ENCODE data around the gene APBA3.
"Not testable (repeated sequence)": the region's sequence is repeated elsewhere in the genome, so short reads cannot be mapped to it uniquely, and the experiment has no call there.

Gene APBA3

DNA sequence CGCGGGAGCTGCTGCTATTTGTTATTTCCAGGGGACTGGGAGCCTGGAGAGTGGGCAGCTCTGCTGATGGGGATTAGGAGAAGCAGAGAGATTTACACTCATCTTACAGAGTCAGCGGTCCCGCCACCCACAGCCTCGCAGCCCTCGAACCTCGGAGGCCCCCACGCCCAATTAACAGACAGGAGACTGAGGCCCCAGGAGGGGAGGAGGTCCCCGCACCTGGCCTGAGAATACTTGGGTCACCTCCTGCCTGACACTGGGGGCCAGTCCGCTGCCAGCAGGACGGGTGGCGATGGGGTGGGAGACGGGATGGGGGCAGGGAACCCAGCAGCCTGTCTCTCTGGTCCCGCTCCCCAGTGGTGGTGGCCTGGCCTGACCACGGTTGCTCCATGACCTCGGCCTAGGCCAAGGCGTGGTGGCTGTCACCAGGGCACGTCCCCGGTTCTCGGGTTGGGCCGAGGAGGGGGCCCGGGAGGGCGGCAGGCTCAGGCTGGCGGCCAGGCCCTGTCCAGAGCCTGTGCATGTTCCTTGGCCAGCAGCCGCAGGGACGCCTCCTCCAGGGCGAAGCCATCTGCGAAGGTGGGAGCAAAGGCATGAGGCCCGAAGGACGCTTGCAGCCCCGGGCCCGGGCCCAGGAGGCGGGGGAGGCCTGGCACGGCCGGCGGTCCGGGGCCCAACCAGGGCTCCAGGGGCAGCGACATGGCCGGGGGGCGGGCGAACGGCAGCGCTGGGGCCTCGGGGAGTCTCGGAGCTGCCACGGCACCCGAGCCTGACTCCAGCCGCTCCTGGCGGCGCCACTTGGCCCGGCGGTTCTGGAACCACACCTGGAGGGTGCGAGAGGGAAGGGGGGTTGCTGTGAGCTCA lies 8.9 kb upstream of the APBA3 start:
- DNase-seq (ENCODE audit: low read depth), result no peak

- no peak for DNase-seq (ENCODE audit: low read depth)
Measured at GRCh38 chr19:3769494-3769893, 8.0 kb upstream of the APBA3 start.

- no peak for DNase-seq (ENCODE audit: low read depth)
Measured at GRCh38 chr19:3768748-3769099, 7.2 kb upstream of the APBA3 start.

DNA sequence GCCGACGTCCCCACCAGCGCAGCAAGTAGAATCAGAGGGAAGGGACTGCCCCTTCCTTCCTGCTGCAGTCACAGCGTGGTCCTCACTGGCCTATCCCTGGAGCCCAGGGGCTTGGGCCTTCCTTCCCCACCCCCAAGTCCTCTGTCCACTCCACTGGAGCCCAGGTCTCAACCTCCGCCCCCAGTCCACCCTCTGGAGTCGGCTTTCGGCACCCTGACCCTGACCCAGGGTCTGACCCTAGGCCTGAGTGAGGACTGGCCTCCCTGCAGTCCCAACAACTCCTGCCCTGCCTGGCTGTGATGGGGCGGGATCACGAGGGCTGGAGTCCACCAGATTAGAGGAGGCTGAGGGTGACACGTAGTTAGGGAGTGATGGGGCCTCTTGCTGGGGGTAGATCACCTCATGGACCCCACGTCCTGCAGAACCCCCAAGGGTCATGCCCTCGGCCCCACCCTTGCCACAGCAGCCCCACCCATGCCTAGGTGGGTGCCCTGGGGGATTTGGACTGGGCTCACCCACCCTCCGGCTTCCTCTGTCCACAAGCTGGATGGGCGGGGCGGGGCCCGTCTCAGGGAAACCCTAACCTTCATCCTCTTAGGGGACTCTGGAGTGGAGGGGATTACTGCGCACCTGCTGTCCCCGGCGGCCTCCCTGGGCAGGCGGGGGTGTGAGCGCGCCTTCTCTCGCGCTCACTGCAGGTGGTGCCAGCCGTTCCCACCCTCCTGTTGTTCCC lies 6.7 kb upstream of the APBA3 start:
- no peak for DNase-seq (ENCODE audit: low read depth)

GRCh38 chr19:3767050-3767449 lies 5.6 kb upstream of the APBA3 start:
- no peak for DNase-seq (ENCODE audit: low read depth)

GRCh38 chr19:3766520-3766919 lies 5.0 kb upstream of the APBA3 start:
- no peak for DNase-seq (ENCODE audit: low read depth)

- not testable (repeated sequence) for DNase-seq (ENCODE audit: low read depth)
Measured at GRCh38 chr19:3765757-3766156, 4.3 kb upstream of the APBA3 start.

DNA sequence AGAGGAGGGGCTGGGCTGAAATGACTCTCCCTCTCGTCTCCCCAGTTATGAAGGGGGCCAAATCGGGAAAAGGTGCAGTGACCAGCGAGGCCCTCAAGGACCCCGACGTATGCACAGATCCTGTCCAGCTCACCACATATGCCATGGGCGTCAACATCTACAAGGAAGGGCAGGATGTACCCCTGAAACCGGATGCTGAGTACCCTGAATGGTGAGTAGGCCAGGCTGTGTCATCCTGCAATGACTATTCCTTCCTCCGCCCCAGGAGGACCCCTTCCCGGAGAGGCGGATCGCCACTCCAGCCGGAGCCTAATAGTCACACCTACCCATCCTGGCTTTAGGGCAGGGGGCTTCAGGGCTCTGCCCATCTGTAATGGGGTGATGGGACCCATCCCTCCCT lies 3.6 kb upstream of the APBA3 start:
- DNase-seq (ENCODE audit: low read depth), result no peak

DNA sequence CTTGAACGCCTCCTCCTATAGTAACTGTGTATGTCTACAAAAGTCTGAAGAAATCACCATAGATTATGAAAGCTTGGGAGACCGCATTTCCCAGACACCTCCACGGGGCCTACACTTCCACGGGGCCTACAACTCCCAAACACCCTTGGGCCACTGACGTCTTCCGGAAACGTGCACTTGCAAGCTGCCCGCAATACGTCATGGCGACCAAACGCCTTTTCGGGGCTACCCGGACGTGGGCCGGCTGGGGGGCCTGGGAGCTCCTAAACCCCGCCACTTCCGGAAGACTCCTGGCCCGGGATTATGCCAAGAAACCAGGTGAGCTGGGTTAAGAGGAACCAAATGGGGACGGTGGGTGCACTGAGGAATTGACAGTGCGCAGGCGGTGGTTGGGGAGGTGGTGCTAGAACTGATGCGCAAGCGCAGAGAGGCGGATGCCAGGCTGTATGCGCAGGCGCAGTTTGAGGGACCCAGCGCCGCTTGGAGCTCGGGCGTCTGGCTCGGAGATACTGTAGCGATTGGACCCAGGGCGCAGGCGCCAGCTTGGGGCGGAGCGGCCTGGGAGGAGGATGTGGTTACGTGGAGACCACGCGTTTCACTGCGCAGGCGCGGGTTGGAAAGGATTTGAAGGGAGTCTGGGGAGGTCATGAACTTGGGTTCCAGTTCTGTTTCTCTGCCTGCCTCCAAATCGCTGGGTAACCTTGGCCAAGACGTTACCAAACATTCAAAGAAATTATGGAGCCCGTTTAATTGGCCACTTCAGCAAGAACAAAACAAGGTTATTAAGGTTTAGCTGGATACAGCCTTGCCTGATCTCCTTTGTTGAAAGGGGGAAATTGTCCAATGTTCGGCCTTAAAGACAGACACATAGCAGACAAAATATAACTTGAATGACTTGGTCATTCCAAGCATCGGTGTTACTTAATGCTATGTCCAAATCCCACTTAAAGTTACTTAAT lies 1.3 kb upstream of the APBA3 start, which contains the start of gene MRPL54:
Gene MRPL54 (plus strand): TSS at position 182 of the 959 bp plus-strand sequence. CDS start 19 bp downstream, at position 201.
- DNase-seq (ENCODE audit: low read depth), result peak; percentile 99

DNA sequence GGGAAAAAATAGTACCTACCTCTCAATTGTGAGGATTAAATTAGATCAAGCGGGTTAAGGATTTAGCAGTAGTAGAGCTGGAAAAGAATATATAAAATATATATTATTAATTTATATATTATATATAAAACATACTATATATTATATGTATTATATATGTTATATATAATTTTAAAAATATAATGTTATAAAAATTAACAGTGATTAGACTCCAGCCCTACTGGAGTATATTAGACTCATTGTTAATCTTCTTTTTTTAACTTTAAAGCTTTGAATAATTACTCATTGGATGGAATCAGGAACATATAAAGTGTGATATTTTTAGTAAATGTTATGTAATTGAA lies 610 bp upstream of the APBA3 start:
- no peak for DNase-seq (ENCODE audit: low read depth)

- DNase-seq (ENCODE audit: low read depth), result no peak
Measured at GRCh38 chr19:3760871-3761361, 576 bp downstream of the APBA3 start.

GRCh38 chr19:3759482-3760254 lies 1.8 kb downstream of the APBA3 start:
- DNase-seq (ENCODE audit: low read depth), result no peak

- DNase-seq (ENCODE audit: low read depth), result not testable (repeated sequence)
Measured at GRCh38 chr19:3758297-3758696, 3.2 kb downstream of the APBA3 start.

DNA sequence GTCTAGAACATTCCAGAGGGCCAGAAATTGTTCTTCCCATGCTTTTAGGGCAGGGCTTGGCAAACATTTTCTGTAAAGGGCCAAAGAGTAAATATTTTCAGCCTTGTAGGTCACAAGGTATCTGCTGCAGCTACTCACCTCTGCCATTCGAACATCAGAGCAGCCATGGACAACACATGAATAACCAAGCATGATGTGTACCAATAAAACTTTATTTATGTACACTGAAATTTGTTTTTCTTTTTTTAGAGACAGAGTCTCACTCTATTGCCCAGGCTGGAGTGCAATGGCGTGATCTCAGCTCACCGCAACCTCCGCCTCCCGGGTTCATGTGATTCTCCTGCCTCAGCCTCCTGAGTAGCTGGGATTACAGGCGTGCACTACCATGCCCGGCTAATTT lies 3.8 kb downstream of the APBA3 start:
- DNase-seq (ENCODE audit: low read depth), result not testable (repeated sequence)

DNA sequence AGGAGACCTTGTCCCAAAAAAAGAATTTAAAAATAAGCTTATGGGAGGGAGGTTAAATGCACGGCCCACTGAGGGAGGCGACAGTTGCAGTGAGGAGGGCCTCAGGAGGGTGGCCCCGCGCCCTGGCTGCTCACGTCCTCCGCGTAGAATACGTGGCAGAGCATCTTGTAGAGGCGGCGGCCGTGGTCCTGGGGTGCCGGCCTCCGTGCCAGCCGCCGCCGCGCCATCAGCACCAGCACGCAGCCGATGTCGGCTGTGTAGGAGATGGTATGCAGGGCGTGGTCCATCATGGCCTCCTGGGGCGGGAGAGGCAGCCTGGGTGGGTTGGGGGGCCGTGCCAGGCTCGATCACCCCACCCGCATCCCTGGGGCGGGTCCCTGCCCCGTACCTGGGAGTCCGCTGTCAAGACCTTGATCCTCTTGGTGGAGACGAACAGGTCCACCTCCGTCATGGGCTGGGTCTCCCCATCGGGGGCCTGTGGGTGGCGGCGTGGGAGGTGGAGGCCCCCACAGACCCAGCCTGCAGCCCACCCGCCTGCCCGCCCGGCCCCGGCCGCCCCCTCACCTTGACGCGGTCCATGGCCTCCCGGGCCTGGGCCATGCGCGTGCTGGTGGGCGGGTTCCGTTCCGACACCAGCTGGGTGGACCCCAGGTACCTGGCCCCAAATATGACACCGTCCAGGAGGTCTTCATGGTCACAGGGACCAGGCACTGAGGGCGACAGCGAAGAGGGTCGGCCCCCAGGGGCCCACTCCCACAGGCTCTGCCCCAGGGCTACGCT lies 7.7 kb downstream of the APBA3 start:
- DNase-seq (ENCODE audit: low read depth), result no peak

DNA sequence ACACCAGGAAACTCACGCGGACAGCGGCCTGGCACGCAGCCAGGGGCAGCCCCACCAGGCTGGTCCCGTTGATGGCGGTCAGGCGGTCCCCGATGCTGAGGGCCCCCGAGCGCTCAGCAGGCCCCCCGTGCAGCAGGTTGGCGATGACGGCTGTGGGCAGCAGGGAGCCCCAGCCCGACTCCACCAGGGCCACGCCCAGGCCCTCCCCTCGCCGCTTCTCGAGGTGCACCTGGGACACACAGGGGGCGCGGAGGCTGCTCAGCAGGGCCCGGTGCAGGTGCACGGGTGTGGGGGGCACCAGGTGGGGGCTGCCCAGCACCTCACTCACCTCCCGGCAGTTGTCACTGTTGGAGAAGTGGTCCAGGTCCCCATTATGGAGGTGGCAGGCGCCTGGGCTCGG lies 9.0 kb downstream of the APBA3 start:
- DNase-seq (ENCODE audit: low read depth), result no peak

- no peak for DNase-seq (ENCODE audit: low read depth)
Measured at GRCh38 chr19:3751236-3751635, 10.3 kb downstream of the APBA3 start.

GRCh38 chr19:3750211-3750610 lies 11.3 kb downstream of the APBA3 start:
- DNase-seq (ENCODE audit: low read depth), result no peak

GRCh38 chr19:3748965-3749364 lies 12.5 kb downstream of the APBA3 start:
- DNase-seq (ENCODE audit: low read depth), result no peak

DNA sequence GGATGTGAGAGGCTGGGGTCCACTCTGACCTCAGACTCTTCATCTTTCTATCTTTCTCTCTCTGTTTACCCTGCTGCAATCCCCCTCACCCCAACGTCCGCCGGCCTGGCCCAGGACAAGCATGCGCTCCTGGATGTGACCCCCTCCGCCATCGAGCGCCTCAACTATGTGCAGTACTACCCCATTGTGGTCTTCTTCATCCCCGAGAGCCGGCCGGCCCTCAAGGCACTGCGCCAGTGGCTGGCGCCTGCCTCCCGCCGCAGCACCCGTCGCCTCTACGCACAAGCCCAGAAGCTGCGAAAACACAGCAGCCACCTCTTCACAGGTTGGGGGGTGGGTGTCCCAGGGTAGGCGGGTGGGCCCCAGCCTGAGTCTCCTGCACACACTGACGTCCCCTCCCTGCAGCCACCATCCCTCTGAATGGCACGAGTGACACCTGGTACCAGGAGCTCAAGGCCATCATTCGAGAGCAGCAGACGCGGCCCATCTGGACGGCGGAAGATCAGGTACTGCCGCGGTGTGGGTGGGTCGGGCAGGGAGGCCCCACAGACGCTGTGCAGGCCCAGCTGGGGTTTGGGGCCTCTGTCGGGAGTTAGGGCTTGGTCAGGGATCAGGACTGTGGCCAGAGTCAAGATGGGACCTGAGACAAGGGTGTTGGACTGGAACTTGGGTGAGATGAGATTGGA lies 15.0 kb downstream of the APBA3 start:
- DNase-seq (ENCODE audit: low read depth), result no peak
